ENCODE data around the gene DNAH5. TPM values are rescaled to one million over a fixed set of nuclear protein-coding genes. Genes with fewer than 3 reads are reported as not detected.

DNAH5 gene
- total RNA-seq, 1 experiment from 2014 or later: 0.14 TPM

GRCh38 chr5:13648822-13649221, 295.7 kb downstream of the DNAH5 start:
- TF ChIP-seq, protein P1, sequence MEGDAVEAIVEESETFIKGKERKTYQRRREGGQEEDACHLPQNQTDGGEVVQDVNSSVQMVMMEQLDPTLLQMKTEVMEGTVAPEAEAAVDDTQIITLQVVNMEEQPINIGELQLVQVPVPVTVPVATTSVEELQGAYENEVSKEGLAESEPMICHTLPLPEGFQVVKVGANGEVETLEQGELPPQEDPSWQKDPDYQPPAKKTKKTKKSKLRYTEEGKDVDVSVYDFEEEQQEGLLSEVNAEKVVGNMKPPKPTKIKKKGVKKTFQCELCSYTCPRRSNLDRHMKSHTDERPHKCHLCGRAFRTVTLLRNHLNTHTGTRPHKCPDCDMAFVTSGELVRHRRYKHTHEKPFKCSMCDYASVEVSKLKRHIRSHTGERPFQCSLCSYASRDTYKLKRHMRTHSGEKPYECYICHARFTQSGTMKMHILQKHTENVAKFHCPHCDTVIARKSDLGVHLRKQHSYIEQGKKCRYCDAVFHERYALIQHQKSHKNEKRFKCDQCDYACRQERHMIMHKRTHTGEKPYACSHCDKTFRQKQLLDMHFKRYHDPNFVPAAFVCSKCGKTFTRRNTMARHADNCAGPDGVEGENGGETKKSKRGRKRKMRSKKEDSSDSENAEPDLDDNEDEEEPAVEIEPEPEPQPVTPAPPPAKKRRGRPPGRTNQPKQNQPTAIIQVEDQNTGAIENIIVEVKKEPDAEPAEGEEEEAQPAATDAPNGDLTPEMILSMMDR (IDR thresholded peaks at IDR 0.05; ENCODE audit: insufficient read depth in 1 of 2, low read depth in 1 of 2, low read length in 1 of 2, severe bottlenecking in 1 of 2, unreplicated experiment in 1 of 2): no peak
- H3K27me3 Mint-ChIP-seq (ENCODE audit: insufficient read depth, unreplicated experiment): no peaks in the 10 kb centered on the region
- peaks cover 4% of the 10 kb centered on the region for H3K4me1 Mint-ChIP-seq (ENCODE audit: low read depth, unreplicated experiment)
- Histone ChIP-seq H3K4me3 (ENCODE audit: low read depth, low read length) (no peak overlapping the region), H3K9me3 (peaks cover 3% of the 10 kb centered on the region; the same call in 1 of the 2 replicates), H3K27me3 (replicated peaks; ENCODE audit: control insufficient read depth, insufficient read depth, low read length) (no peaks in the 10 kb centered on the region), H3K36me3 (ENCODE audit: control insufficient read depth, insufficient read depth, low read length) (no peaks in the 10 kb centered on the region), H3K4me1 (peaks cover 8% of the 10 kb centered on the region)
- ChIA-PET POLR2A (no interaction called here), CTCF (no interaction called here)
- no TSS peak for BruUV-seq (replicated peaks)
- H3K36me3 Mint-ChIP-seq (ENCODE audit: insufficient read depth, unreplicated experiment): no peaks in the 10 kb centered on the region
- intact Hi-C loops (cut with micrococcal nuclease; ENCODE audit: unreplicated experiment): no loop called here
- H3K4me3 Mint-ChIP-seq (ENCODE audit: unreplicated experiment): no peak overlapping the region
- H3K27ac Mint-ChIP-seq (ENCODE audit: unreplicated experiment): no peak overlapping the region
- DNase-seq: no peak
- peaks cover 32% of the 10 kb centered on the region for H3K9me3 Mint-ChIP-seq (ENCODE audit: unreplicated experiment)

- ChIA-PET CTCF (no interaction called here), POLR2A (no interaction called here)
- TF ChIP-seq, protein P1 (IDR thresholded peaks at IDR 0.05; ENCODE audit: insufficient read depth in 1 of 2, low read depth in 1 of 2, low read length in 1 of 2, severe bottlenecking in 1 of 2, unreplicated experiment in 1 of 2): no peak
- no peaks in the 10 kb centered on the region for H3K27me3 Mint-ChIP-seq (ENCODE audit: insufficient read depth, unreplicated experiment)
- H3K27ac Mint-ChIP-seq (ENCODE audit: unreplicated experiment): no peak overlapping the region
- H3K27me3 ChIP-seq (replicated peaks; ENCODE audit: control insufficient read depth, insufficient read depth, low read length): no peaks in the 10 kb centered on the region
- H3K4me3 ChIP-seq (ENCODE audit: low read depth, low read length): no peak overlapping the region
- H3K36me3 Mint-ChIP-seq (ENCODE audit: insufficient read depth, unreplicated experiment): no peaks in the 10 kb centered on the region
- H3K36me3 ChIP-seq (ENCODE audit: control insufficient read depth, insufficient read depth, low read length): no peaks in the 10 kb centered on the region
- no peak overlapping the region for H3K4me3 Mint-ChIP-seq (ENCODE audit: unreplicated experiment)
- no TSS peak for BruUV-seq (replicated peaks)
- DNase-seq: no peak
- H3K4me1 ChIP-seq: peaks cover 27% of the 10 kb centered on the region
- peaks cover 42% of the 10 kb centered on the region for H3K9me3 Mint-ChIP-seq (ENCODE audit: unreplicated experiment)
- H3K4me1 Mint-ChIP-seq (ENCODE audit: low read depth, unreplicated experiment): peaks cover 15% of the 10 kb centered on the region
- H3K9me3 ChIP-seq: no peaks in the 10 kb centered on the region
- intact Hi-C loops (cut with micrococcal nuclease; ENCODE audit: unreplicated experiment): no loop called here
These were observed 300.8 kb downstream of the DNAH5 start for GRCh38 chr5:13643734-13644133.

DNA sequence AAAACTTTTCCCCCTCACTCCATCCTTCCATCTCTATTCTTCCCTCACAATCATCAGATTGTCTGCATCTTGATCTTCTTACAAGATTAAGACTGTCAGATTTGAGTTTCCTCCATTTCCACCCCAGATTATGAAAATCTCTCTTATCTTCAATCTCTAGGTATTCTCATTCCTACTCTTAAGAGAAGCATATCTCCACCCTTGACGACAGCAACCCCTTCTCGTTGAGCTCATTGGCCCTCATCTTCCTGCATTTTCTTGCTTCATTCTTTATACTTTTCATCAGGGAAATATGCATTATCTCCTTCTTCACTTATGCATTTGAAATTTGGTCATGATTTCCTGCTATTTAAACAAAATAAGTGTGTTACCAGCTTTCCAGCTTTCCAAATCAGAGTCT, 301.3 kb downstream of the DNAH5 start:
- Mint-ChIP-seq H3K4me1 (ENCODE audit: low read depth, unreplicated experiment) (peaks cover 15% of the 10 kb centered on the region), H3K27ac (ENCODE audit: unreplicated experiment) (no peak overlapping the region), H3K36me3 (ENCODE audit: insufficient read depth, unreplicated experiment) (no peaks in the 10 kb centered on the region), H3K27me3 (ENCODE audit: insufficient read depth, unreplicated experiment) (no peaks in the 10 kb centered on the region), H3K9me3 (ENCODE audit: unreplicated experiment) (peaks cover 37% of the 10 kb centered on the region), H3K4me3 (ENCODE audit: unreplicated experiment) (no peak overlapping the region)
- TF ChIP-seq, protein P1 (IDR thresholded peaks at IDR 0.05; ENCODE audit: insufficient read depth in 1 of 2, low read depth in 1 of 2, low read length in 1 of 2, severe bottlenecking in 1 of 2, unreplicated experiment in 1 of 2): no peak
- Histone ChIP-seq H3K4me1 (peaks cover 27% of the 10 kb centered on the region), H3K27me3 (replicated peaks; ENCODE audit: control insufficient read depth, insufficient read depth, low read length) (no peaks in the 10 kb centered on the region), H3K9me3 (no peaks in the 10 kb centered on the region), H3K4me3 (ENCODE audit: low read depth, low read length) (no peak overlapping the region), H3K36me3 (ENCODE audit: control insufficient read depth, insufficient read depth, low read length) (no peaks in the 10 kb centered on the region)
- intact Hi-C loops (cut with micrococcal nuclease; ENCODE audit: unreplicated experiment): no loop called here
- no peak for DNase-seq
- BruUV-seq (replicated peaks): no TSS peak
- CTCF ChIA-PET: no interaction called here
- POLR2A ChIA-PET: no interaction called here

Other genes with a start within 250 kb of the DNAH5 start
- 92.0 and 98.9 TPM in 2 replicates for gene TRIO, start 198.7 kb upstream of the DNAH5 start, total RNA-seq (2022)